Bone marrow (tissue), 2 donors: ENCODE data around the gene RIPOR2.
A peak's percentile ranks its signal among the peaks of the same experiment; 100 is the strongest.
"Not testable (repeated sequence)": the region's sequence is repeated elsewhere in the genome, so short reads cannot be mapped to it uniquely, and the experiment has no call there.

Experiments used
- DNase-seq, 2 donors: peaks; one replicate each; lab custom pipeline; 2025; lab: John Stamatoyannopoulos, UW

The RIPOR2 gene

DNA sequence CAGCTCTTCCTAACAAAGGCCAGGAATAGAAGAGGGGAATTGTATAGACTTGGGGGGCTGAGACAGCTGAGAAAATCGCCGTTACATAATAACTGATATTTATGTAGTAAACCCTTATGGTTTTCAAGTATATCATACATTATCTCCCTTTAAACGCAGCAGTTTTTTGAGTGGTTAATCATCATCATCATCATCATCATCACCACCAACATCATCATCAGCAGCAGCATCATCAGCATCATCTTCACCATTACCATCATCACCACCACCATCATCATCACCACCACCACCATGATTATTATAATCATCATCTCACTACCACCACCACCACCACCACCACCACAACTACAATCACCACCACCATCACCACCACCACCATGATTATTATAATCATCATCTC is 9.1 kb downstream of the RIPOR2 start:
- not testable (repeated sequence) for DNase-seq

GRCh38 chr6:24926192-24926591 is 9.6 kb downstream of the RIPOR2 start:
- no peak for DNase-seq

DNA sequence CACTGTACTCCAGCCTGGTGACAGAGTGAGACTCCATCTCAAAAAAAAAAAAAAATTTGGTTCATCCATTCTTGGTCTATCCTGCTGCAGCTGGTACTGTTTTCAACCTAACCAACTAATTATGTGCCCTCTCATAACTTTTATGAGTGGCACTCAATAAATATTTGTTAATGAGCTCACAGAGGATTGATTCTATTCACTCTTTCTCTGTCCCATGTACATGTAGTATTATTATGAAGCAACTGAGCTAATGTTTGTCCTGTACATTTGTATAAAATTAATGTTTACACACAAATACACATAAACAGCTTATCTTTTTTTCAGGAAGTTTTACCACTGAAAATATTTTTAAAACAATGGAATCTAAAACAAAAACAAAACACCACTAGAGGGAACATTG is 10.1 kb downstream of the RIPOR2 start:
- DNase-seq: no peak

GRCh38 chr6:24924580-24925356 is 11.0 kb downstream of the RIPOR2 start:
- DNase-seq: no peak

DNA sequence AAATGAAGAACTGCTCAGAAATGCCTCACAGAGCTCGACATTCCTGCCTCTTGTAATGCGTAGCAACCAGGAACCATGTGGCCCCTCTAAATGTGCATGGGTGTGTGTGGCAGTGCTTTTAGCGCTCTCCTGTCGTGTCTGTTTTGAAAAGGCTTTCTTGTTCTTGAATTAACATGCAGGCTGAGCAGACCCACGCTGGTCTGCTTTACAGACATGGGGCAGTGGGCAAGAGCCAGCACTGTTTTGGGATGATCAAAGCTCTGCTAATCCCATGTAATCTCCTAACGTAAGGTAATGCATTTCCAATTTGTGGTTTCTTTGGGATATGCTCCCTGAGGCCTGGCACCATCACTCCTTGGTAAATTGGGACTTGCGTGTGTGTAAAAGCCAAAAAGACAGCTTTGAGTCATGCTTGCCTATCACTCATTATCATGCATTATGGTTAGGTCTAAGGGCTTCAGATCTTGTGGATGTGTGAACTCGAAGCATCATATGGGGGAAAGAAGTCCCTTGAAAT is 11.8 kb downstream of the RIPOR2 start:
- DNase-seq: no peak

GRCh38 chr6:24922814-24923213 is 12.9 kb downstream of the RIPOR2 start:
- no peak for DNase-seq

DNA sequence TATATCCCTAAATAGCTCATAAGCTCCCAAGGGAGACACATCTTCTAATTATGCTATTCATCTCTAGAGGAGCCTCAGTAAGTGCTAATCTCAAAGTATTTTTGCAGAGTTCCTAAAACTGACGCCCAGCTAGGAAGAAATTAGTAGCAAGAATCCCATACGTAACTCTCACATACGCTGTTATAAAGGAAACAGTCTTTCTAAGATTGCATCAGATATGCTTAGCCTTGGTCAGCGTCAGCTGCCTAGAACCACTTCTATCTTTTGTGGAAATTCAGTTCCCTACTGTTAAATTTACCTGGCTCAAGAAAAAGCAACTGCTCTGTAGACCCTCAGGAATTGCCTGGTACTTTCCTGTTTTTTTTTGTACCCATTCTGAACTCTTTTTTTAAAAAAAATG is 13.6 kb downstream of the RIPOR2 start:
- DNase-seq: no peak

GRCh38 chr6:24920136-24920535 is 15.6 kb downstream of the RIPOR2 start:
- no peak for DNase-seq

- DNase-seq: peak in 1 of 2 donors; percentile 29
Measured at GRCh38 chr6:24919056-24919892, 16.5 kb downstream of the RIPOR2 start.

GRCh38 chr6:24918641-24919055 is 17.1 kb downstream of the RIPOR2 start:
- DNase-seq: no peak

DNA sequence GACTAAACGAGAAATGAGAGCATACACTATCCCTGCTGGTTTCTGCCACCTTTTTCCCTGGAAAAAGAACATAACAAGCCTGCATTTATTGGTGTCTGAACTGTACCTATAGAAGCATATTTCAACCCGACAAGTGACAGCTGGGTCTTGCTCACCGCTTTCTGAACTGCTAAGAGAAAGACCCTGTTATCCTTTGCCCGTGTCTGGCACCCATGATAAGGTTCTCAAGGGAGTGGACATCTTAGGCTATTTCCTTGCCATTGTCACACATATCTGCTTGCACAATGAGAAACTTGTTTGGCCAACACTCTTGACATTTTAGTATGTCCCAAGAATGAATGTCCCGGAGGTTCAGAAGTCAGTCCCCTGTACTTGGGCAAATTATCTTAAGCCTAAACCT is 19.3 kb downstream of the RIPOR2 start:
- no peak for DNase-seq

DNA sequence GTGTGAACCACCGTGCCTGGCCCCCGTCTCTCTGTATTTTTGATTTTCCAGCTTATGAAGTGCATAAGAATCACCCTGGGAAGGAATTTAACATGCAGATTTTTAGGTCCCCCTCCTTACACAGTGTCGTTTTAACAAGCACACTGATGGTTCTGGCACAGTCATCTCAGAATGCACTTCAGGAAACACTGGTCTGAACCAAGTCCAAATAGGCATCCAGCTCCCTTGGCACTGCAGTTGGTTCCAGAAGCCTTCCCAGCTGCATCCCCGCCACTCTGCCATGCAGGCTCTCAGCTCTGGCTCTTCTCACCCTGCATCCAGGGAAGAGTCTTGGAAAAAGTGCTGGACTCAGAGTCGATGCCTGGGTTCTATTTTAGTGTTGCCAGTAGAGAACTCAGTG is 20.1 kb downstream of the RIPOR2 start:
- DNase-seq: no peak

- DNase-seq: not testable (repeated sequence)
Measured at GRCh38 chr6:24914082-24914481, 21.7 kb downstream of the RIPOR2 start.

DNA sequence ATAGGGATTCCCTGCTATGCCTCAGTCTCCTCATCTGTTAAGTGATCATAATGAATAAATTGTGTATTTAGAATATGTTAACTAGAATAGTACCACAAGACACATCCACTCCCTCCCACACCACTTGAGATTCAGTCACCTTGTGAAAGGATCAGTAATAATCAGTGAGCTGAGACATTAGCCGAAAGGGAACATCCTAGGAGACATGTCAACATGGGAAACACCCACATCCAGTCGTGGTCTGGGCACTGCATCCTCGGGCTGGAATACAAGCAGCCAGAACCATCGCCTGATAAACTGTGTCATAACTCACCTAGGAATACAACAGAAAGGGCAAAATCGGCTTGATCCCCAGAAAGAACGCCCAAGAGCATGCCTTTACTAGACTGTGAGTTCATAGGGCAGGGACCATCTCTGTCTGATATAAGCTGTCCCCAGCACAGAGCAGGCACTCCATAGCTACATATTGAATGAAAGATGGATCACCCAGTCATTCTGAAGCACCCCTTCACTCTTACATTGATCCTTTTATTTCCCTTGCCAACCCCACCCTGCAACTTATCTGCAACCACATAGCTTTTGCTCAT is 23.9 kb downstream of the RIPOR2 start:
- DNase-seq: no peak

DNA sequence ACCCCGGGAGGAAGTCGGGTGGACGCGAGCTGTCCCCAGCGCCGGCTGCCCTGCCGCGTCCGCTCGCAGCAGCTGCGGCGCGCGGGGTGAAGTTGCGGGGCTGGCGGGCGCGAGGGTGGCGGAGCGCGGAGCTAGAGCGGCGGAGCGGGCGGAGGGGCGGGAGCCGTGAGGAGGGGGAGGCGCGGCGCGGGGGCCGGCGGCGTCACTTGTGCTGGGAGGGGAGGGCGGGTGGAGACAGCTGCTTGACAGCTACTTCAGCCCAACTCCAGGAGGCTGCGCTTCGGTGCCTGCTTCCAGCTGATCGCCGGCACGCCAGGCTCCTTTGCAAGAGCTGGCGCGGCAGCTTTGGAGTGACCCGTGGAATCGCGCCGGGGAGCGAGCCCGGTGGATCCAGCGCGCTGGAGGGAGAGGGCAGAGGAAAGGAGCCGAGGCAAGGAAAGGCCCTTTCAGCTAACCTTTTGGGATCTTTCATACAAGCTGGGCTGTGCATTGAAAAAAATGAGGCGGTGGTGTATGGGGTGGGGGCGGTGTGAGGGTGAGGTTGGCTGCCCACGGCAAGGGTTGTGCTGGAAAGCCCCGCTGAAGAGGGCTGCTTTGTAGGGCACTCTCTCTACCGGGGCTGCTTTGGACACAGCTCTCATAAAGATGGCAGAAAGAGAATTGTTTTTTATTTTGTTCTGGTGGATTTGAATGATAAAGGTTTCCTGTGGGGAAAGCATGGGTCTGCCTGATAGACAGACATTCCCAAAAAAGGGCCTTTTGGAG is 24.6 kb downstream of the RIPOR2 start:
- DNase-seq: no peak

- DNase-seq: no peak
Measured at GRCh38 chr6:24910331-24910960, 25.3 kb downstream of the RIPOR2 start.

DNA sequence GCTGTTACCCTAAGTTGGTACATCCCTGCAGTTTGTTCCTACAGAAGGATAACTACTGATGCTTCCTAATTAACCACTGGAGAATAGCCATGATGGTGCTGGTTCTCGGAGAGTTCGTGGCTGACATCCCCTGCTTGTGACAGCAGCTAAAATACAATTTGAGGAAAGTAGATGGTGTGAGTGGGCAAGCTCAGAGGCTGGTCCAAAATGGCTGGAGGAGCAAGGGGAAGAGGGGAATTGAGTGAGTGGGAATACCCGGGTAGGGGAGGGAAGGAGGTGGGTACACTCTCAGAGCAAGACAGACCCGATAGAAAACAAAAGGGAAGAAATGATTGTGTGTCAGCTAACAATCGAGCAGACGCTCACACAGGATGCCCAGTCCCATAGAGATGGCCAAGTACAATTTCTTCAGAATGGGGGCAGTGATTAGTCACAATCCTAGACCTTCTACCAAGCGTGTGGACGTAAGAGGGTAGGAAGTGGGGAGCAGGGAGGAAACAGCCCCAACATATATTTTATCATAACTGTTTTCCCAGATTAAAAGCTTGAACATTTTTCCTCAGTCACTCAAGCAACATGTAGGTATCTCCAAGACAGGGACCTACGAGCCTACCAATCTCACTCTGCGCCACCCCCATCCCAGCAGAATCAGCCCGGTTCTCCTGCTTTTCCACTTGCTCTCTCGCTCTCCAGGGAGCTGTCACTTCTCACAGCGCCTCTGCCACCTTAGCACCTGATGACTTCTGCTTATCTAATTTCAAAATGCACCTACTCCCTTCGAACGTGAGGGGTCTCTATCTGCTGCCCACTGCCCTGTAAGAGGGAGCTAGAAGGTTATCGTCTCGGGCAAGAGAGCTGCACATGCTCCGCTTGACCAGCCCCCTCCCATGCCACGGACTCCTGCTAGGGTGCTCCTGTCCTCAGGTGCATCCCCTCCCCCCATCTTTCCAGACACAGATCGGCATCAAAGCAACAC is 26.2 kb downstream of the RIPOR2 start:
- no peak for DNase-seq

DNA sequence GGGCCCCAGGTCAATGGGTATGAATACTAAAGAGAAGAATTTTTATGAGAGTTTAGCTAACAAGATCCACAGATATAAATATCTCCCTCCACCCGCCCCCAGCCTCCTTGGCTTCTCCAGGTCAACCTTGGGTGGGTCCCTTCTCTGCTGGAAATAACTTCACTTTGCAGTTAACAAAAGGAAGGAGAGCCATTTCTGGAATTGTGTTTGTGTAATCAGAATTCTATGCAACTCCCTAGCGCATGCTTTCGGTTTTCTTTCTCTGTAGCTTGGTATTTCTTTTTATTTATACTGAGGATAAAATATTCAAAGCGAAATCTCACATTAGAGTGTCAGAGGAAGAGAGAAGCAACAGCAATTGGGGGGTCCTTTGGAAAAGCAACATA is 27.1 kb downstream of the RIPOR2 start:
- no peak for DNase-seq

GRCh38 chr6:24907919-24908649 is 27.7 kb downstream of the RIPOR2 start:
- DNase-seq: no peak

DNA sequence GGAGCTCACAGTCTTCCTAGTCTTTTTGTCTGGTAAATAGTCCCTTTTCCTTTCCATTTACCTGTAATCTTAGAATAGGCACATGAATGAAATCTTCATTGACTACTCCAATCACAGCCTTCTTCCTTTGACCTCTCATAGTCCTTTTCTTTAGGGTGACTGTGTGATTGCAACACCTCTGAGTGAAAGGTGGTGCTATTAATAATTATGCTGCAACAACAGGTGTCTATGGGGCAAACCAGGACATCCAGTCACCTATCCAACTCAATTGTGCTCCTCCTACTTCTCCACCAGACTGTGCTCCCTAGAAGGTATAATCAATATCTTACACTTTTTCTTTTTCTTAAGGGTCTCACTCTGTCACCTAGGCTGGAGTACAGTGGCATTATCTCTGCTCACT is 29.4 kb downstream of the RIPOR2 start:
- DNase-seq: no peak
